ENCODE results near the gene OR2C1.

OR2C1 gene

GRCh38 chr16:3327514-3327913, 28.2 kb upstream of the OR2C1 start:
- ATAC-seq, result no peak
- TF ChIP-seq ZNF8 (CRISPR knock-in tag; IDR thresholded peaks at IDR 0.05), result no peak
- no peak for TF ChIP-seq CSRNP3 (CRISPR knock-in tag; IDR thresholded peaks at IDR 0.05)
- TF ChIP-seq ZFP30 (CRISPR knock-in tag; IDR thresholded peaks at IDR 0.05), result no peak
- TF ChIP-seq ZNF70 (CRISPR knock-in tag; IDR thresholded peaks at IDR 0.05), result no peak

GRCh38 chr16:3328104-3328503, 27.6 kb upstream of the OR2C1 start:
- TF ChIP-seq CSDC2 (CRISPR knock-in tag; IDR thresholded peaks at IDR 0.05) (no peak), TCF4 (CRISPR knock-in tag; IDR thresholded peaks at IDR 0.05; ENCODE audit: borderline replicate concordance) (no peak), CSRNP3 (CRISPR knock-in tag; IDR thresholded peaks at IDR 0.05) (no peak), OSR1 (CRISPR knock-in tag; IDR thresholded peaks at IDR 0.05) (no peak), ESRRG (CRISPR knock-in tag; IDR thresholded peaks at IDR 0.05) (no peak), GLIS3 (CRISPR knock-in tag; IDR thresholded peaks at IDR 0.05) (no peak), ZFP30 (CRISPR knock-in tag; IDR thresholded peaks at IDR 0.05) (no peak), ZFP3 (CRISPR knock-in tag; IDR thresholded peaks at IDR 0.05) (no peak), SNAI2 (CRISPR knock-in tag; IDR thresholded peaks at IDR 0.05) (no peak), ZC3H10 (CRISPR knock-in tag; IDR thresholded peaks at IDR 0.05) (no peak), RARB (CRISPR knock-in tag; IDR thresholded peaks at IDR 0.05) (no peak), ZNF565 (CRISPR knock-in tag; conservative IDR thresholded peaks at IDR 0.05; ENCODE audit: low read depth) (no peak), ZNF70 (CRISPR knock-in tag; IDR thresholded peaks at IDR 0.05) (no peak), BACH2 (CRISPR knock-in tag; IDR thresholded peaks at IDR 0.05; ENCODE audit: borderline replicate concordance) (no peak), TSHZ2 (CRISPR knock-in tag; IDR thresholded peaks at IDR 0.05) (no peak), PPARA (CRISPR knock-in tag; IDR thresholded peaks at IDR 0.05; ENCODE audit: borderline replicate concordance) (no peak)
- no peak for ATAC-seq

- no peak for ATAC-seq
- TF ChIP-seq SNAI2 (CRISPR knock-in tag; IDR thresholded peaks at IDR 0.05), result no peak
- no peak for TF ChIP-seq CSDC2 (CRISPR knock-in tag; IDR thresholded peaks at IDR 0.05)
- TF ChIP-seq ESRRG (CRISPR knock-in tag; IDR thresholded peaks at IDR 0.05), result no peak
- no peak for TF ChIP-seq PPARA (CRISPR knock-in tag; IDR thresholded peaks at IDR 0.05; ENCODE audit: borderline replicate concordance)
- TF ChIP-seq RARB (CRISPR knock-in tag; IDR thresholded peaks at IDR 0.05), result no peak
- no peak for TF ChIP-seq ISL1 (CRISPR knock-in tag; IDR thresholded peaks at IDR 0.05)
- TF ChIP-seq TCF4 (CRISPR knock-in tag; IDR thresholded peaks at IDR 0.05; ENCODE audit: borderline replicate concordance), result no peak
- TF ChIP-seq GLIS3 (CRISPR knock-in tag; IDR thresholded peaks at IDR 0.05), result no peak
- no peak for TF ChIP-seq PATZ1 (CRISPR knock-in tag; IDR thresholded peaks at IDR 0.05; ENCODE audit: borderline replicate concordance)
- TF ChIP-seq CREB5 (CRISPR knock-in tag; IDR thresholded peaks at IDR 0.05; ENCODE audit: low read depth), result no peak
- no peak for TF ChIP-seq TOX (CRISPR knock-in tag; IDR thresholded peaks at IDR 0.05; ENCODE audit: borderline replicate concordance)
- no peak for TF ChIP-seq ZNF8 (CRISPR knock-in tag; IDR thresholded peaks at IDR 0.05)
- no peak for TF ChIP-seq ZC3H10 (CRISPR knock-in tag; IDR thresholded peaks at IDR 0.05)
- TF ChIP-seq POU6F1 (CRISPR knock-in tag; IDR thresholded peaks at IDR 0.05; ENCODE audit: borderline replicate concordance, low read depth), result no peak
Observed at GRCh38 chr16:3328643-3329042, 27.0 kb upstream of the OR2C1 start.

Data from SK-N-SH treated with all-trans-retinoic acid at 6 μM for 48 hours (cell line).